Coronary artery (tissue), 2 donors: ENCODE results near the gene HIKESHI.

ENCODE experiments used
- DNase-seq: peaks from one replicate; pipeline ENCODE4 v3.0.0-alpha.2; 2017; ENCODE audit warnings: low spot score
- H3K27ac ChIP-seq, 2 donors: fragments of 200-600 bp; sonication (generic); one replicate each; pipeline ENCODE4 v1.5.1; 2016 to 2019
- H3K4me3 ChIP-seq: fragments of 200-600 bp; sonication (generic); 2 replicates; pipeline ENCODE4 v1.5.1; 2016; ENCODE audit warnings: mild to moderate bottlenecking, moderate library complexity
- TF ChIP-seq, protein P1 (sequence below): fragments of 200-600 bp; sonication (generic); IDR thresholded peaks from one replicate; pipeline ENCODE4 v1.5.1; 2019; ENCODE audit warnings: antibody characterized with exemption

The HIKESHI gene

GRCh38 chr11:86302092-86302793 lies at the start of gene HIKESHI:
HIKESHI (plus strand) TSS chr11:86302240; CDS start chr11:86302449, 209 bp downstream.
- H3K27ac ChIP-seq = peak within 1 kb of the TSS; percentile 92 to 97
- H3K4me3 ChIP-seq = peak within 1 kb of the TSS; percentile 98
- TF ChIP-seq, protein P1, sequence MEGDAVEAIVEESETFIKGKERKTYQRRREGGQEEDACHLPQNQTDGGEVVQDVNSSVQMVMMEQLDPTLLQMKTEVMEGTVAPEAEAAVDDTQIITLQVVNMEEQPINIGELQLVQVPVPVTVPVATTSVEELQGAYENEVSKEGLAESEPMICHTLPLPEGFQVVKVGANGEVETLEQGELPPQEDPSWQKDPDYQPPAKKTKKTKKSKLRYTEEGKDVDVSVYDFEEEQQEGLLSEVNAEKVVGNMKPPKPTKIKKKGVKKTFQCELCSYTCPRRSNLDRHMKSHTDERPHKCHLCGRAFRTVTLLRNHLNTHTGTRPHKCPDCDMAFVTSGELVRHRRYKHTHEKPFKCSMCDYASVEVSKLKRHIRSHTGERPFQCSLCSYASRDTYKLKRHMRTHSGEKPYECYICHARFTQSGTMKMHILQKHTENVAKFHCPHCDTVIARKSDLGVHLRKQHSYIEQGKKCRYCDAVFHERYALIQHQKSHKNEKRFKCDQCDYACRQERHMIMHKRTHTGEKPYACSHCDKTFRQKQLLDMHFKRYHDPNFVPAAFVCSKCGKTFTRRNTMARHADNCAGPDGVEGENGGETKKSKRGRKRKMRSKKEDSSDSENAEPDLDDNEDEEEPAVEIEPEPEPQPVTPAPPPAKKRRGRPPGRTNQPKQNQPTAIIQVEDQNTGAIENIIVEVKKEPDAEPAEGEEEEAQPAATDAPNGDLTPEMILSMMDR = no peak
- peak; percentile 99 for DNase-seq

DNA sequence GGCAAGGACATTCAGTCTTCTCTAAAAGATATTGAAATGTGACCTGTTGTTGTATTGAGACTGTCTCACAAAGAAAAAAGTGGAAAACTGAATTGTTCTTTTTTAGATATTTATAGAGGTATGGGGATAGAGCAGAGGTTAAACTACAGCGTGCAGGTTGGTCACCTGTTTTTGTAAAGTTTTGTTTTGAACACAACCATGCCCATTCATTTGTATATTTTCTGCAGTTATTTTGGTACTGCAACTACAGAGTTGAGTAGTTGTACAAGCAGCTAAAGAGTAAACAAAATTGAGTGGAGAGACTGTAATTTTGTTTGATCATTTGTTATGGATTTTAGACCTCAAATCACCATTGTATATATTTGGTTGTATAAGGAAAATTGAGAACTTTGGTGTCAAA lies 46.1 kb upstream of the HIKESHI start:
- H3K27ac ChIP-seq = no peak overlapping the region
- H3K4me3 ChIP-seq = no peak overlapping the region
- DNase-seq = no peak
- TF ChIP-seq, protein P1 = no peak

DNA sequence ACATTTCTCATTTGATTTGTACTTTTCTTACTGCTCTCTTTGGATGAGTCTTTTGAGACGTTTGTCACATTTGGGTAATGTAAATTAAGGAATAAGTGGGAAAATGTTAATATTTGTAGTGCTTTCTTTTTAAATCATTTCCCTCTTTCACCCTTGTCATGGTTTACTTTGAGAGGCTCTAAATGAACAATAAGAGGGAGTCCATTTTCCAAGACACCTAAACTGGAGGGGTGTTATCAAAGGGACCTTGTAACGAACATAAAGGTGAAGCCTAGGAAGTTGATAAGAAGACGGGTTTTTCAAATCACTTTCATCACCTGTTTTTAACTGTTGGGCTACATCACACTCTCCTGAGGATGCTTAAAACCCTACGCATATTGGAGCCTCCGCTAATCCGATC lies 45.4 kb upstream of the HIKESHI start:
- no peak overlapping the region for H3K4me3 ChIP-seq
- H3K27ac ChIP-seq = no peak overlapping the region
- TF ChIP-seq, protein P1 = no peak
- DNase-seq = no peak

DNA sequence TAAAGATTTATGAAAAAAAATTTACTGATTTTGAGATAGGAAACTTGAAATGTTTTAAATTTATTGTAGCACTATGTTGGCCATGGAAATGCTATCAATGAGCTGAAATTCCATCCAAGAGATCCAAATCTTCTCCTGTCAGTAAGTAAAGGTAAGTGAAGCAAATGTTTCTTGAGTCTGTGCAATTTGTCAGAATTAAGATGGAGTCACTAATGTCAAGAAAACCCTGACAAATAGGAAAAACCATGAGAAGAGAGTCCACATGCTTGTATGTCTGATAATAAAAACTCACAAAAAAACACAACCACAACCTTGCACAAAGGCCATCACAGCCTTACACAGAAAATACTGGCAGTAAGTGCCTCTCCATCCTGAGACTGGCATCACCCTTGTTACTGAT lies 44.6 kb upstream of the HIKESHI start:
- TF ChIP-seq, protein P1 = no peak

DNA sequence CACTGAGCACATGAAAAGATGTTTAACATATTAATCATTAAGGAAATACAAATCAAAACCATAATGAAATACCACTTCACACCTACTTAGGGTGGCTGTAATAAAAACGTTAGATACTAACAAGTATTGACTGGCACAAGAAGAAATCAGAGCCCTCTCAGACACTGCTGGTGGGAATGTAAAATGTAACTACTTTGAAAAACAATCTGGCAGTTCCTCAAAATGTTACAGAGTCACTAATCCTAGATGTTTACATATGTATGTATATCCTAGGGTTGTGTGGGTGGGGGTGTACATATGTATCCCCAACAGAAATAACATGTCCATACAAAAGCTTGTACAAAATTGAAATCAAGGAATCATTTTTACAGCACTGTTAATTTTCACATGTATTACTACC lies 42.3 kb upstream of the HIKESHI start:
- TF ChIP-seq, protein P1 = no peak
- DNase-seq = no peak
- Histone ChIP-seq H3K4me3 (no peak overlapping the region), H3K27ac (no peak overlapping the region)

More for the DNA sequence above, 44.6 kb upstream of the HIKESHI start:
- DNase-seq = no peak
- H3K4me3 ChIP-seq = no peak overlapping the region
- no peak overlapping the region for H3K27ac ChIP-seq

- DNase-seq = no peak
- no peak overlapping the region for H3K27ac ChIP-seq
- H3K4me3 ChIP-seq = no peak overlapping the region
- TF ChIP-seq, protein P1 = no peak
Observed at GRCh38 chr11:86261328-86261727, 40.7 kb upstream of the HIKESHI start.

DNA sequence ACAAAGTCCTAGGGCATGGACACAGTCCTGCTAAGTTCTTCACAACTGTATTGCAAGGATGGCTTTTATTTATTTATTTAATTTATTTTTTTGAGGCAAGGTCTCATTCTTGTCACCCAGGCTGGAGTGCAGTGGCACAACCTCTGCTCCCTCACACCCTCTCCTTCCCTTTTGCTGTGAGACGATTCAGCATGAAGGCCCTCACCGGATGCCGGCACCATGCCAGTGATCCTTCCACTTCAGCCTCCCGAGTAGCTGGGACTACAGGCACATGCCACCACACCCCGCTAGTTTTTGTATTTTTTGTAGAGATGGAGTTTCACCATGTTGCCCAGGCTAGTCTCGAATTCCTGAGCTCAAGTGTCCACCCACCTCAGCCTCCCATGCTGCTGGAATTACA lies 39.7 kb upstream of the HIKESHI start:
- no peak overlapping the region for H3K27ac ChIP-seq
- no peak for DNase-seq
- no peak overlapping the region for H3K4me3 ChIP-seq
- TF ChIP-seq, protein P1 = no peak
